CD14-positive monocyte (primary cell): ENCODE data around the gene RGS2. TPM values are rescaled to one million over a fixed set of nuclear protein-coding genes. Genes with fewer than 3 reads are reported as not detected.

Experiments
- DNase-seq, 3 donors: peaks; one replicate each; pipeline ENCODE4 v3.0.0-alpha.2; 2011 to 2022
- H2AFZ ChIP-seq: 2 replicates; pipeline ENCODE4 v1.6.0; 2012; ENCODE audit warnings: mild to moderate bottlenecking, low read depth, low read length, inconsistent platforms; ENCODE audit not compliant: insufficient read depth, poor library complexity, severe bottlenecking
- H3K27ac ChIP-seq, 2 donors: 1 replicate in 1 of 2; 2 replicates in 1 of 2; pipeline ENCODE4 v1.5.1; 2012 to 2013; ENCODE audit warnings: low read length in 2 of 2, control low read depth in 1 of 2, inconsistent platforms in 1 of 2, low read depth in 1 of 2, mild to moderate bottlenecking in 1 of 2
- H3K27me3 ChIP-seq, 2 donors: one replicate each; pipeline versions ENCODE4 v1.6.0 to v1.6.1; 2011 to 2013; ENCODE audit warnings: low read length in 2 of 2; ENCODE audit not compliant: control insufficient read depth in 2 of 2, insufficient read depth in 2 of 2
- H3K36me3 ChIP-seq, 2 donors: replicated peaks in 1 of 2; 1 replicate in 1 of 2; 2 replicates in 1 of 2; pipeline versions ENCODE4 v1.5.1 to v1.6.1; 2012 to 2013; ENCODE audit warnings: low read length in 2 of 2, control low read depth in 1 of 2, inconsistent platforms in 1 of 2, mild to moderate bottlenecking in 1 of 2; ENCODE audit not compliant: insufficient read depth in 2 of 2, control insufficient read depth in 1 of 2
- H3K4me1 ChIP-seq, 2 donors: 1 replicate in 1 of 2; 2 replicates in 1 of 2; pipeline versions ENCODE4 v1.5.1 to v1.6.1; 2012 to 2013; ENCODE audit warnings: low read length in 2 of 2, control low read depth in 1 of 2, inconsistent platforms in 1 of 2, mild to moderate bottlenecking in 1 of 2, moderate library complexity in 1 of 2; ENCODE audit not compliant: insufficient read depth in 2 of 2, control insufficient read depth in 1 of 2
- H3K4me2 ChIP-seq: replicated peaks from 2 replicates; pipeline ENCODE3; 2012; ENCODE audit warnings: low read length, moderate library complexity, mild to moderate bottlenecking; ENCODE audit not compliant: poor library complexity, severe bottlenecking; ENCODE audit errors: extremely low read depth
- H3K4me3 ChIP-seq, 3 experiments: fragments of 200-600 bp in 1 of 3; sonication (generic) in 1 of 3; replicated peaks in 1 of 3; 1 replicate in 2 of 3; 2 replicates in 1 of 3; pipeline ENCODE4 v1.5.1; 2011 to 2013; ENCODE audit warnings: low read length in 3 of 3, mild to moderate bottlenecking in 3 of 3, control low read depth in 2 of 3, low read depth in 2 of 3, inconsistent platforms in 1 of 3, moderate library complexity in 1 of 3
- H3K79me2 ChIP-seq: 2 replicates; pipeline ENCODE4 v1.6.0; 2012; ENCODE audit warnings: mild to moderate bottlenecking, control low read depth, inconsistent platforms, low read length, moderate library complexity; ENCODE audit not compliant: insufficient read depth
- H3K9ac ChIP-seq: 2 replicates; pipeline ENCODE4 v1.6.0; 2017; ENCODE audit warnings: low read length, mild to moderate bottlenecking; ENCODE audit not compliant: insufficient read depth, poor library complexity, severe bottlenecking
- H3K9me3 ChIP-seq, 2 donors: replicated peaks in 1 of 2; 1 replicate in 1 of 2; 2 replicates in 1 of 2; pipeline versions ENCODE4 v1.5.1 to v1.6.1; 2012 to 2013; ENCODE audit warnings: low read length in 2 of 2, control low read depth in 1 of 2; ENCODE audit not compliant: control insufficient read depth in 1 of 2, insufficient read depth in 1 of 2
- H4K20me1 ChIP-seq: 2 replicates; pipeline ENCODE4 v1.6.0; 2012; ENCODE audit warnings: mild to moderate bottlenecking, low read length, control low read depth, moderate library complexity; ENCODE audit not compliant: insufficient read depth
- H3K27ac Mint-ChIP-seq, 7 donors: one replicate each; pipeline ENCODE4 v1.8.0; 2020; ENCODE audit warnings: mild to moderate bottlenecking in 7 of 7, mixed read lengths in 7 of 7, moderate library complexity in 6 of 7, inconsistent platforms in 2 of 7
- H3K27me3 Mint-ChIP-seq, 3 donors: one replicate each; pipeline ENCODE4 v1.8.0; 2021 to 2022; ENCODE audit warnings: low read depth in 3 of 3, mild to moderate bottlenecking in 3 of 3, mixed read lengths in 3 of 3, moderate library complexity in 3 of 3, inconsistent platforms in 1 of 3
- H3K36me3 Mint-ChIP-seq, 2 donors: one replicate each; pipeline ENCODE4 v1.8.0; 2020; ENCODE audit warnings: mixed read lengths in 2 of 2, inconsistent platforms in 1 of 2, mild to moderate bottlenecking in 1 of 2
- H3K4me1 Mint-ChIP-seq: one replicate; pipeline ENCODE4 v1.8.0; 2020; ENCODE audit warnings: mild to moderate bottlenecking, mixed read lengths
- H3K4me3 Mint-ChIP-seq, 2 donors: one replicate each; pipeline ENCODE4 v1.8.0; 2020; ENCODE audit warnings: mild to moderate bottlenecking in 2 of 2, mixed read lengths in 2 of 2, moderate library complexity in 1 of 2
- H3K9me3 Mint-ChIP-seq, 7 donors: one replicate each; pipeline ENCODE4 v1.8.0; 2020 to 2022; ENCODE audit warnings: mixed read lengths in 7 of 7, mild to moderate bottlenecking in 6 of 7, moderate library complexity in 6 of 7, inconsistent platforms in 2 of 7
- CTCF ChIP-seq: fragments of 200-600 bp; IDR thresholded peaks from one replicate; pipeline ENCODE4 v1.8.0; 2022; ENCODE audit warnings: antibody characterized with exemption, mild to moderate bottlenecking
- WGBS: methylation state at CpG from one replicate; pipeline ENCODE4 v1.1.5; 2013; ENCODE audit warnings: missing lambda C conversion rate; ENCODE audit not compliant: insufficient coverage; 5-methylcytosine and 5-hydroxymethylcytosine counted together
- intact Hi-C, 2 donors: fragments of 100-400 bp; cut with micrococcal nuclease; formaldehyde crosslinking; loops; one replicate each; pipeline versions ENCODE4 v1.15.0 to v1.15.1; 2023
- polyA plus RNA-seq, 3 donors: library from polyadenylated mRNA; depleted of rRNA in 1 of 3; unstranded in 2 of 3; stranded (reverse) in 1 of 3; fragments of 300-500 nt in 2 of 3; fragments of >200 nt in 1 of 3; fragmentation: Illumina TruSeq in 2 of 3; gene quantifications; 1 replicate in 2 of 3; 2 replicates in 1 of 3; pipeline ENCODE4 v1.2.3, GENCODE V29; 2012 to 2021

Gene RGS2
- polyA plus RNA-seq, 3 donors: 974 to 3,307 (median 1,708) TPM

- H3K9ac ChIP-seq: peak overlapping the region; percentile 86
- H3K27ac Mint-ChIP-seq: peak overlapping the region; percentile 97 to 100 (median 99)
- peaks cover 63% of the 10 kb centered on the region for H3K4me1 Mint-ChIP-seq
- intact Hi-C loops: loop anchor here (2.0 to 5.0 kb wide), 3 partner anchors 62 to 142 kb away; no protein-coding TSS in a partner anchor
- H3K36me3 Mint-ChIP-seq: peaks cover 32 to 38% of the 10 kb centered on the region in 2 donors
- H3K79me2 ChIP-seq: peaks cover 42% of the 10 kb centered on the region
- WGBS: 0% methylated on average over 1 of the region's 5 CpGs
- H3K9me3 Mint-ChIP-seq: peaks cover 0 to 12% (median 6%) of the 10 kb centered on the region in 7 donors
- H3K4me3 Mint-ChIP-seq: peak overlapping the region; percentile 98 to 100
- H3K27me3 Mint-ChIP-seq: peaks cover 0 to 15% (median 0%) of the 10 kb centered on the region in 3 donors
- no peaks in the 10 kb centered on the region for H3K9me3 ChIP-seq
- no peak overlapping the region for H2AFZ ChIP-seq
- H3K4me2 ChIP-seq: peak overlapping the region; percentile 90
- H3K4me1 ChIP-seq: peaks cover 49 to 61% of the 10 kb centered on the region in 2 donors
- peak; percentile 65 to 77 (median 72) for DNase-seq
- H3K27ac ChIP-seq: peak overlapping the region; percentile 89 to 93
- peak overlapping the region; percentile 90 to 100 (median 99) for H3K4me3 ChIP-seq
- H3K27me3 ChIP-seq: no peaks in the 10 kb centered on the region
- H4K20me1 ChIP-seq: peaks cover 44% of the 10 kb centered on the region
- peaks cover 27 to 30% of the 10 kb centered on the region in 2 donors for H3K36me3 ChIP-seq
- TF ChIP-seq CTCF: no peak
Observed at GRCh38 chr1:192810253-192810880, 1.5 kb downstream of the RGS2 start.

GRCh38 chr1:192811006-192811405 is 2.2 kb downstream of the RGS2 start:
- peak in 1 of 3 donors; percentile 27 for DNase-seq
- Histone ChIP-seq H4K20me1 (peaks cover 44% of the 10 kb centered on the region), H2AFZ (no peak overlapping the region), H3K36me3 (peaks cover 27 to 30% of the 10 kb centered on the region in 2 donors), H3K9me3 (no peaks in the 10 kb centered on the region), H3K4me3 (peak overlapping the region; percentile 90 to 100 (median 99)), H3K27me3 (no peaks in the 10 kb centered on the region), H3K9ac (peak overlapping the region; percentile 86), H3K4me1 (peaks cover 49 to 61% of the 10 kb centered on the region in 2 donors), H3K4me2 (peak overlapping the region; percentile 90), H3K79me2 (peaks cover 42% of the 10 kb centered on the region), H3K27ac (peak overlapping the region in 1 of 2 donors; percentile 93)
- no CpG with 5 or more reads among the region's 3 CpGs for WGBS
- H3K27ac Mint-ChIP-seq: peak overlapping the region; percentile 89 to 100 (median 99)
- peaks cover 0 to 12% (median 6%) of the 10 kb centered on the region in 7 donors for H3K9me3 Mint-ChIP-seq
- peaks cover 32 to 38% of the 10 kb centered on the region in 2 donors for H3K36me3 Mint-ChIP-seq
- intact Hi-C loops: loop anchor here (2.0 to 5.0 kb wide), 3 partner anchors 62 to 141 kb away; no protein-coding TSS in a partner anchor
- TF ChIP-seq CTCF: no peak
- peaks cover 0 to 15% (median 0%) of the 10 kb centered on the region in 3 donors for H3K27me3 Mint-ChIP-seq
- H3K4me3 Mint-ChIP-seq: peak overlapping the region; percentile 98 to 100
- peaks cover 68% of the 10 kb centered on the region for H3K4me1 Mint-ChIP-seq
